Measurements from ENCODE around the gene AGBL4.
"Not testable (repeated sequence)": the region's sequence is repeated elsewhere in the genome, so short reads cannot be mapped to it uniquely, and the experiment has no call there.

DNA sequence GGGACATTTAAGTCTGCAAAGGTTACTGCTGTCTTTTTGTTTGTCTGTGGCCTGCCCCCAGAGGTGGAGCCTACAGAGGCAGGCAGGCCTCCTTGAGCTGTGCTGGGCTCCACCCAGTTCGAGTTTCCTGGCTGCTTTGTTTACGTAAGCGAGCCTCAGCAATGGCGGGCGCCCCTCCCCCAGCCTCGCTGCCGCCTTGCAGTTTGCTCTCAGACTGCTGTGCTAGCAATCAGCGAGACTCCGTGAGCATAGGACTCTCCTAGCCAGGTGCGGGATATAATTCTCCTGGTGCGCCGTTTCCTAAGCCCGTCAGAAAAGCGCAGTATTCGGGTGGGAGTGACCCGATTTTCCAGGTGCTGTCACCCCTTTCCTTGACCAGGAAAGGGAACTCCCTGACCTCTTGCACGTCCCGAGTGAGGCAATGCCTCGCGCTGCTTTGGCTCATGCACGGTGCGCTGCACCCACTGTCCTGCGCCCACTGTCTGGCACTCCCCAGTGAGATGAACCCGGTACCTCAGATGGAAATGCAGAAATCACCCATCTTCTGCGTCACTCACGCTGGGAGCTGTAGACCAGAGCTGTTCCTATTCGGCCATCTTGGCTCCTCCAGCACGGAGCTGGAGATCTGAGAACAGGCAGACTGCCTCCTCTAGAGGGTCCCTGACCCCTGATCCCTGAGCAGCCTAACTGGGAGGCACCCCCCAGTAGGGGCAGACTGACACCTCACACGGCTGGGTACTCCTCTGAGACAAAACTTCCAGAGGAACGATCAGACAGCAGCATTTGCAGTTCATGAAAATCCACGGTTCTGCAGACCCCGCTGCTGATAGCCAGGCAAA, 766.3 kb downstream of the AGBL4 start:
- TF ChIP-seq, protein P1, sequence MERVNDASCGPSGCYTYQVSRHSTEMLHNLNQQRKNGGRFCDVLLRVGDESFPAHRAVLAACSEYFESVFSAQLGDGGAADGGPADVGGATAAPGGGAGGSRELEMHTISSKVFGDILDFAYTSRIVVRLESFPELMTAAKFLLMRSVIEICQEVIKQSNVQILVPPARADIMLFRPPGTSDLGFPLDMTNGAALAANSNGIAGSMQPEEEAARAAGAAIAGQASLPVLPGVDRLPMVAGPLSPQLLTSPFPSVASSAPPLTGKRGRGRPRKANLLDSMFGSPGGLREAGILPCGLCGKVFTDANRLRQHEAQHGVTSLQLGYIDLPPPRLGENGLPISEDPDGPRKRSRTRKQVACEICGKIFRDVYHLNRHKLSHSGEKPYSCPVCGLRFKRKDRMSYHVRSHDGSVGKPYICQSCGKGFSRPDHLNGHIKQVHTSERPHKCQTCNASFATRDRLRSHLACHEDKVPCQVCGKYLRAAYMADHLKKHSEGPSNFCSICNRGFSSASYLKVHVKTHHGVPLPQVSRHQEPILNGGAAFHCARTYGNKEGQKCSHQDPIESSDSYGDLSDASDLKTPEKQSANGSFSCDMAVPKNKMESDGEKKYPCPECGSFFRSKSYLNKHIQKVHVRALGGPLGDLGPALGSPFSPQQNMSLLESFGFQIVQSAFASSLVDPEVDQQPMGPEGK (CRISPR knock-in tag; IDR thresholded peaks at IDR 0.05; ENCODE audit: borderline replicate concordance) = not testable (repeated sequence)
- TF ChIP-seq TSHZ2 (CRISPR knock-in tag; IDR thresholded peaks at IDR 0.05); SNAI2 (CRISPR knock-in tag; IDR thresholded peaks at IDR 0.05); POU6F1 (CRISPR knock-in tag; IDR thresholded peaks at IDR 0.05; ENCODE audit: borderline replicate concordance, low read depth); RARB (CRISPR knock-in tag; IDR thresholded peaks at IDR 0.05); PPARA (CRISPR knock-in tag; IDR thresholded peaks at IDR 0.05; ENCODE audit: borderline replicate concordance); ZNF8 (CRISPR knock-in tag; IDR thresholded peaks at IDR 0.05); BACH2 (CRISPR knock-in tag; IDR thresholded peaks at IDR 0.05; ENCODE audit: borderline replicate concordance); ZFP30 (CRISPR knock-in tag; IDR thresholded peaks at IDR 0.05); CSDC2 (CRISPR knock-in tag; IDR thresholded peaks at IDR 0.05); OSR1 (CRISPR knock-in tag; IDR thresholded peaks at IDR 0.05); TCF4 (CRISPR knock-in tag; IDR thresholded peaks at IDR 0.05; ENCODE audit: borderline replicate concordance): not testable (repeated sequence)
- TF ChIP-seq, protein P2, sequence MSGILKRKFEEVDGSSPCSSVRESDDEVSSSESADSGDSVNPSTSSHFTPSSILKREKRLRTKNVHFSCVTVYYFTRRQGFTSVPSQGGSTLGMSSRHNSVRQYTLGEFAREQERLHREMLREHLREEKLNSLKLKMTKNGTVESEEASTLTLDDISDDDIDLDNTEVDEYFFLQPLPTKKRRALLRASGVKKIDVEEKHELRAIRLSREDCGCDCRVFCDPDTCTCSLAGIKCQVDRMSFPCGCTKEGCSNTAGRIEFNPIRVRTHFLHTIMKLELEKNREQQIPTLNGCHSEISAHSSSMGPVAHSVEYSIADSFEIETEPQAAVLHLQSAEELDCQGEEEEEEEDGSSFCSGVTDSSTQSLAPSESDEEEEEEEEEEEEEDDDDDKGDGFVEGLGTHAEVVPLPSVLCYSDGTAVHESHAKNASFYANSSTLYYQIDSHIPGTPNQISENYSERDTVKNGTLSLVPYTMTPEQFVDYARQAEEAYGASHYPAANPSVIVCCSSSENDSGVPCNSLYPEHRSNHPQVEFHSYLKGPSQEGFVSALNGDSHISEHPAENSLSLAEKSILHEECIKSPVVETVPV (CRISPR knock-in tag; IDR thresholded peaks at IDR 0.05) = not testable (repeated sequence)
